Stimulated activated CD8-positive, alpha-beta memory T cell treated with anti-CD3 and anti-CD28 coated beads, Interleukin-7, amount 100 ng/mL, for 48 hours (primary cell): Measurements from ENCODE around the gene MSMO1.
"Not testable (repeated sequence)": the region's sequence is repeated elsewhere in the genome, so short reads cannot be mapped to it uniquely, and the experiment has no call there.

Experiments used
- DNase-seq, 2 donors: peaks; one replicate each; pipeline ENCODE4 v3.0.0-alpha.2; 2020; ENCODE audit warnings: low read depth in 1 of 2; ENCODE audit errors: extremely low read depth in 1 of 2

Gene MSMO1

GRCh38 chr4:165324236-165324917 is 3.1 kb upstream of the MSMO1 start:
- no peak for DNase-seq

GRCh38 chr4:165324918-165325304 is 2.6 kb upstream of the MSMO1 start:
- DNase-seq = no peak

GRCh38 chr4:165325732-165326512 is 1.5 kb upstream of the MSMO1 start:
- no peak for DNase-seq

- no peak for DNase-seq
Measured at GRCh38 chr4:165326831-165327210, 648 bp upstream of the MSMO1 start.

- DNase-seq = no peak
Measured at GRCh38 chr4:165328101-165328425, 594 bp downstream of the MSMO1 start.

- no peak for DNase-seq
Measured at GRCh38 chr4:165328708-165329107, 1.2 kb downstream of the MSMO1 start.

- DNase-seq = no peak
Measured at GRCh38 chr4:165330071-165330470, 2.6 kb downstream of the MSMO1 start.

- no peak for DNase-seq
Measured at GRCh38 chr4:165330666-165331065, 3.2 kb downstream of the MSMO1 start.

- no peak for DNase-seq
Measured at GRCh38 chr4:165331359-165331758, 3.9 kb downstream of the MSMO1 start.

- no peak for DNase-seq
Measured at GRCh38 chr4:165331823-165332222, 4.4 kb downstream of the MSMO1 start.

GRCh38 chr4:165332502-165332901 is 5.0 kb downstream of the MSMO1 start:
- DNase-seq = no peak

GRCh38 chr4:165335163-165335703 is 7.8 kb downstream of the MSMO1 start:
- no peak for DNase-seq

- no peak for DNase-seq
Measured at GRCh38 chr4:165336743-165337142, 9.3 kb downstream of the MSMO1 start.

GRCh38 chr4:165342340-165342739 is 14.9 kb downstream of the MSMO1 start:
- DNase-seq = not testable (repeated sequence)

GRCh38 chr4:165343353-165344191 is 16.1 kb downstream of the MSMO1 start:
- no peak for DNase-seq

GRCh38 chr4:165345666-165346417 is 18.4 kb downstream of the MSMO1 start:
- no peak for DNase-seq

GRCh38 chr4:165347647-165348569 is 20.4 kb downstream of the MSMO1 start:
- no peak for DNase-seq

- no peak for DNase-seq
Measured at GRCh38 chr4:165351359-165352130, 24.1 kb downstream of the MSMO1 start.

GRCh38 chr4:165355900-165356300 is 28.4 kb downstream of the MSMO1 start:
- no peak for DNase-seq
